Fibroblast of the aortic adventitia (primary cell): Measurements from ENCODE around the gene MAP3K7CL. TPM values are rescaled to one million over a fixed set of nuclear protein-coding genes. Genes with fewer than 3 reads are reported as not detected.

Source experiments
- DNase-seq: peaks from one replicate; pipeline ENCODE4 v3.0.0-alpha.2; 2010; ENCODE audit warnings: low read depth
- H3K4me3 ChIP-seq: 2 replicates; pipeline ENCODE4 v1.5.1; 2011; ENCODE audit warnings: low read depth, mild to moderate bottlenecking, control low read depth, low read length, moderate library complexity
- total RNA-seq: library from RNA; depleted of rRNA; stranded (reverse); fragments of >200 nt; gene quantifications from 2 replicates; pipeline ENCODE4 v1.2.3, GENCODE V29; 2012; ENCODE audit warnings: low replicate concordance
- TF ChIP-seq, protein P1 (sequence below): IDR thresholded peaks from 2 replicates; pipeline ENCODE4 v1.5.1; 2011; ENCODE audit warnings: mild to moderate bottlenecking, low read length, control low read depth, inconsistent platforms; ENCODE audit not compliant: insufficient read depth

MAP3K7CL gene
- total RNA-seq, 1 donor = 18.7 TPM

DNA sequence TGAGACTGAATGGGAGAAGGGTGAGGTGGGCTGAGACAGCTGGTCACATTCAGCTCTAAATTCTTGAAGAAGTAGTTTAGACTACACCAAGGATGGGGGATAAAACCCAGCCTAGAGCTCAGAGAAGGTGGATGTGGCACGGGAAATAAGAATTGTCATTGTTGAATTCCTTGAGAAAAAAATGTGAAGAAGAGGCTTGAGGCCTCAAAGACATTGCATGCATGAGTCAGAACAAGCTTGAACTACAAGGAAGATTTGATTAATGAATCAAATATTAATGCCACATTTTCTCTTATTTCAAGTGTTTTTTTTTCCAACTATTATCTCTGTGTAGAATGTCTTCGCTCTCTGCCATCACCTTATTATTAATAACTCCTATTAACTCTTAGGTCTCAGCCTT, 58.9 kb downstream of the MAP3K7CL start:
- H3K4me3 ChIP-seq = no peak overlapping the region
- TF ChIP-seq, protein P1, sequence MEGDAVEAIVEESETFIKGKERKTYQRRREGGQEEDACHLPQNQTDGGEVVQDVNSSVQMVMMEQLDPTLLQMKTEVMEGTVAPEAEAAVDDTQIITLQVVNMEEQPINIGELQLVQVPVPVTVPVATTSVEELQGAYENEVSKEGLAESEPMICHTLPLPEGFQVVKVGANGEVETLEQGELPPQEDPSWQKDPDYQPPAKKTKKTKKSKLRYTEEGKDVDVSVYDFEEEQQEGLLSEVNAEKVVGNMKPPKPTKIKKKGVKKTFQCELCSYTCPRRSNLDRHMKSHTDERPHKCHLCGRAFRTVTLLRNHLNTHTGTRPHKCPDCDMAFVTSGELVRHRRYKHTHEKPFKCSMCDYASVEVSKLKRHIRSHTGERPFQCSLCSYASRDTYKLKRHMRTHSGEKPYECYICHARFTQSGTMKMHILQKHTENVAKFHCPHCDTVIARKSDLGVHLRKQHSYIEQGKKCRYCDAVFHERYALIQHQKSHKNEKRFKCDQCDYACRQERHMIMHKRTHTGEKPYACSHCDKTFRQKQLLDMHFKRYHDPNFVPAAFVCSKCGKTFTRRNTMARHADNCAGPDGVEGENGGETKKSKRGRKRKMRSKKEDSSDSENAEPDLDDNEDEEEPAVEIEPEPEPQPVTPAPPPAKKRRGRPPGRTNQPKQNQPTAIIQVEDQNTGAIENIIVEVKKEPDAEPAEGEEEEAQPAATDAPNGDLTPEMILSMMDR = no peak
- DNase-seq = no peak

DNA sequence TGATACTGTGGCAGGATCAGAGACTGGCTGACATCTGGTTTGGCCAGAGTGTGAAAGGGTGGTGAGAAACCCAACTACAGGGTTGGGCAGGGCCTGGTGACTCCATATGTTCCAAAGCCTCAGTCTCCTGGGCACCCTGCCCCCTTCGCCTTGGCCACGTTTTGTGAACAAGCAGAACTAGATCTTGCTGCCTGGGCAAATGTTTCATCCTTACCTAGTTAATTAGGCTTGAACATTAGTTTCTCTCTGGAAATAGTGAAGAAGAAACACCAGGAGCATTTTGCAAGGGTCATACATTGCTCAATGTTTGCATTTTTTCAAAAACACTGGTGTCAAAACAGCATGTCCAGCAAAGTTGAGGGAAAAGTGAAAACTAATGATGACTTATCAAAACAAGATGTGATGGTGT, 60.5 kb downstream of the MAP3K7CL start:
- TF ChIP-seq, protein P1 = no peak
- H3K4me3 ChIP-seq = no peak overlapping the region
- peak; percentile 47 for DNase-seq

DNA sequence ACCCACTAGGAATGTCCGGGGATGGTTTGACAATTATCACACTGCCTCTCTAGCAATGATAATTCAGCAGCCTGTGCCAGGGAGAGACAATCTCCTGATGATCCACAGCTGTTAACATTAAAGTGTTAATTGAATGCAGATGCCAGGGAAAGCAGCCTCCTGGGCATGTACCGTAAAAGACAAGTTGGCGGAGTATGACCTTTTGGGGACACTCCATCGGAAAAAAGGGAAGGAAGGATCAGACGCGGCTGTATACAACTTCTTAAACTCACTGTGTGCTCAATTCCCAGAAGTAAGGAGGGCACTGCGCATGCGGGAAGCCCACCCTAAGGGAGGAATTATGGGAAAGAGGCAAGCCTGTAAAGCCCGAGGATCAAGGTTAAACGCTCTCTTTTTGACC, 62.6 kb downstream of the MAP3K7CL start:
- no peak for DNase-seq
- TF ChIP-seq, protein P1 = no peak
- H3K4me3 ChIP-seq = no peak overlapping the region

DNA sequence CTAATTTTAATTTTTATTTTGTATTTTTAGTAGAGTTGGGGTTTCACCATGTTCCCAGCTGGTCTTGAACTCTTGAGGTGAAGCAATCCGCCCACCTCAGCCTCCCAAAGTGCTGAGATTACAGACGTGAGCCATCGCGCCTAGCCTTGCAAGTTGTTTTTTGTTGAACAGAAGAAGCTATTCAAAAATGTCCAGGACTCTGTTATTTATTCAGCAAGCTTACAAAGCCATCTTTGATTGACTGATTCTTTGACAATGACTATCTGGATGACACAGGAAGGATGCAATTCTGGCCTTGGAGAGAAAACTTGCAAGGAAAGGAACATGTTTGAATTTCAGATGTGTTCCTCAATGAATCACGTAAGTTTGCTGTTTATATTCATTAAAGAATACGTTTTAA, 63.5 kb downstream of the MAP3K7CL start:
- TF ChIP-seq, protein P1 = no peak
- H3K4me3 ChIP-seq = no peak overlapping the region
- no peak for DNase-seq

DNA sequence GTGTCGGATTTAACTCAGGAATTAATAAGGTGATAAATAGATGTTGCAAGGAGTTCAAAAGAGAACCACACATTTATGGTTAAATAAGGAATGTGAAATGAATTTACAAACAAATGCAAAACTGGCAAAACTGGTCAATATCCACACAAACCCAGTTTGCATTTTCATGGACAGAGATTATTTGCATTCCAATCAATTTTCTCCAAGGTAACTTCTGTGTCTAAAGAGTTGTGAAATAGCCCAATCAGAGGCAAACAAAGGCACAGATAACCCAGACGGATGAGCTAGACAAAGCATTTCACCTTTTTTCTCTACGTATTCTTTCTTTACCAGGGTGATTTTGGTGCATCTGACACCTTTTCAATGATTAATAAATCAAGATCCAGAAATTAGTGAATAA, 63.9 kb downstream of the MAP3K7CL start:
- TF ChIP-seq, protein P1 = no peak
- no peak overlapping the region for H3K4me3 ChIP-seq
- no peak for DNase-seq

DNA sequence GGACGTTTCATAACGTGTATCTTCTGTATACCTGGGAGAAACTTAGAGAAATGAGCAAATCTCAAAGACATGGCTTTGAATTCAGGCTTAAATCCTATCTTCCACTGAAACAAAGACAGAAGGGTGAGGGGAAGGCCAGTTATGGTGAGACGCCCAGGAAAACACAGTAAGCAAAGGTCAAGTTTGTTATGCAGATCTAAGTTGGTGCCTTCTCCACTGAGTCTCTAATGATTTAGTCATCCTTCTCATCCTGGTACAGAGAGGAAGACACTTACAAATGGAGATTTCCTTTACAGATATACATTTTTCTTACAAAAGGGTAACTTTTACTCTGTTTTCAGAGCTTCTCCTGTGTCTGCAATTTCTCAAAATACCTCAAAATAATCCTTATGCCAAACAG, 64.4 kb downstream of the MAP3K7CL start:
- no peak overlapping the region for H3K4me3 ChIP-seq
- TF ChIP-seq, protein P1 = no peak
- DNase-seq = no peak

DNA sequence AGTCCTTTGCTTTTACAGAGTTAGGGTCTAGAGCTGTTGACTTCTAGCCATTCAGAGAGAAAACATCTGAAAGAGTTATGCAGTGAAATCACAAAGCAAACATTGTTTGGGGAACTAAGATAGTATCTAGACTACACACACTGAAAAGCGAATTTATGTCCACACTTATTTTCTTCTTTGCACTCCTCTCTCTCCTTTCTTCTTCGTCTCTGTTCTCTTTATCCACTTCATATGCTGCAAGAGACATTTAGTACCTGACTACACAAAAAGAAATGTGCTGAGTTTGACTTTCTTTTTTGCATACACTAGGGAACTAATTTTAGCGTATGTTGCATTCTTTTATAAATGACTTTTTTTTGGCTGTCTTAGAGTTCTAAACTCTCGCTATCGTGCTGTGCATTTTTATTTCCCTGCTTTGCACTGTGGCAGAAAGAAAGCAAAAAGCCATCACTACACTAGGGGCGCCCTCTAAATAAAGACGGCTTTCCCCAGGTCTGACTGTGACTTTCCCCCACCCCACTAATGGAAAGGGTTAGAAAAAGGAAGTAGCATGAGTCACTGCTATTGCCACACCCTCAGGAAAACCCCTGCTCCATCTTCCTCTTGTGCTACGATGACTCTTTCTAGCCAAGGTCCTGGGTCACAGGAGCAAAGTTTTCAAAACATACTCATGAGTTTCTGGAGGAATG, 65.7 kb downstream of the MAP3K7CL start:
- H3K4me3 ChIP-seq = peak overlapping the region; percentile 49
- TF ChIP-seq, protein P1 = peak; percentile 59
- DNase-seq = peak; percentile 95
